LNCaP clone FGC (cell line): ENCODE measurements around the gene INPP5A.

Experiments used
- DNase-seq: peaks from one replicate; pipeline ENCODE4 v3.0.0-alpha.2; 2011; ENCODE audit warnings: low read depth
- H3K4me3 ChIP-seq: 2 replicates; pipeline ENCODE4 v1.5.1; 2011; ENCODE audit warnings: mild to moderate bottlenecking, low read depth, low read length, control low read depth
- CTCF ChIP-seq: IDR thresholded peaks from 2 replicates; pipeline ENCODE4 v1.5.1; 2012; ENCODE audit warnings: mild to moderate bottlenecking; ENCODE audit not compliant: control insufficient read depth, insufficient read depth; ENCODE audit errors: extremely low read depth

The INPP5A gene

GRCh38 chr10:132576671-132577349 lies 39.2 kb downstream of the INPP5A start:
- no peak for TF ChIP-seq CTCF
- peak overlapping the region; percentile 36 for H3K4me3 ChIP-seq
- no peak for DNase-seq

- DNase-seq = no peak
- peak overlapping the region; percentile 36; the same call in 1 of the 2 replicates for H3K4me3 ChIP-seq
- TF ChIP-seq CTCF = peak; percentile 81
These were observed 39.9 kb downstream of the INPP5A start for GRCh38 chr10:132577350-132578003.

- no peak for TF ChIP-seq CTCF
- DNase-seq = no peak
- no peak overlapping the region for H3K4me3 ChIP-seq
These were observed 40.8 kb downstream of the INPP5A start for GRCh38 chr10:132578287-132578951.

- H3K4me3 ChIP-seq = no peak overlapping the region
- DNase-seq = no peak
- TF ChIP-seq CTCF = no peak
These were observed 41.7 kb downstream of the INPP5A start for GRCh38 chr10:132579027-132579859.

- DNase-seq = no peak
- no peak for TF ChIP-seq CTCF
- H3K4me3 ChIP-seq = no peak overlapping the region
These were observed 42.6 kb downstream of the INPP5A start for GRCh38 chr10:132580143-132580542.

GRCh38 chr10:132580617-132581016 lies 43.0 kb downstream of the INPP5A start:
- no peak for DNase-seq
- no peak overlapping the region for H3K4me3 ChIP-seq
- no peak for TF ChIP-seq CTCF
